ENCODE data around the gene SPNS2.

The SPNS2 gene, protein sequence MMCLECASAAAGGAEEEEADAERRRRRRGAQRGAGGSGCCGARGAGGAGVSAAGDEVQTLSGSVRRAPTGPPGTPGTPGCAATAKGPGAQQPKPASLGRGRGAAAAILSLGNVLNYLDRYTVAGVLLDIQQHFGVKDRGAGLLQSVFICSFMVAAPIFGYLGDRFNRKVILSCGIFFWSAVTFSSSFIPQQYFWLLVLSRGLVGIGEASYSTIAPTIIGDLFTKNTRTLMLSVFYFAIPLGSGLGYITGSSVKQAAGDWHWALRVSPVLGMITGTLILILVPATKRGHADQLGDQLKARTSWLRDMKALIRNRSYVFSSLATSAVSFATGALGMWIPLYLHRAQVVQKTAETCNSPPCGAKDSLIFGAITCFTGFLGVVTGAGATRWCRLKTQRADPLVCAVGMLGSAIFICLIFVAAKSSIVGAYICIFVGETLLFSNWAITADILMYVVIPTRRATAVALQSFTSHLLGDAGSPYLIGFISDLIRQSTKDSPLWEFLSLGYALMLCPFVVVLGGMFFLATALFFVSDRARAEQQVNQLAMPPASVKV

GRCh38 chr17:4498461-4499397 lies at the start of gene SPNS2:
Gene SPNS2 (plus strand): TSS chr17:4498881. CDS start chr17:4499048, 167 bp downstream.
- peak; percentile 49 for DNase-seq

DNA sequence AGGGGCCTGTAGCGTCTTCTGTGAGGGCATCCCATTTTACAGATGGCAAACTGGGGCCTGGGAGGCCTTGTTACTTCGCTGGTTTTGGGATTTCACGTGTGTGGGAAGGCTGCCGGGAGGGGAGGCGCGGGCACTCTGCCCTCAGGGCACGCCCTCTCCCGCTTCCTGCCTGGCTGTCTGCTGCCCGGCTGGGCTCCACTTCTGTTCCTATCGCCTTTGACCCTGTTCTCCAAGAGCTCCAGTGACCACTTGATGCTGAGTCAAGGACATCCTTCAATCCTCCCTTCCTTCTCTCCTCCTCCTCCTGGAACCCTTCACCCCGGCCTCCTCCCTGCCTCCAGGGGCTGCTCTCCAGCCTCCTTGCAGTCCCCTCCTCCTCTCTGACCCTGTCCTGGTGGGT lies 48.9 kb upstream of the SPNS2 start:
- DNase-seq, result no peak

DNA sequence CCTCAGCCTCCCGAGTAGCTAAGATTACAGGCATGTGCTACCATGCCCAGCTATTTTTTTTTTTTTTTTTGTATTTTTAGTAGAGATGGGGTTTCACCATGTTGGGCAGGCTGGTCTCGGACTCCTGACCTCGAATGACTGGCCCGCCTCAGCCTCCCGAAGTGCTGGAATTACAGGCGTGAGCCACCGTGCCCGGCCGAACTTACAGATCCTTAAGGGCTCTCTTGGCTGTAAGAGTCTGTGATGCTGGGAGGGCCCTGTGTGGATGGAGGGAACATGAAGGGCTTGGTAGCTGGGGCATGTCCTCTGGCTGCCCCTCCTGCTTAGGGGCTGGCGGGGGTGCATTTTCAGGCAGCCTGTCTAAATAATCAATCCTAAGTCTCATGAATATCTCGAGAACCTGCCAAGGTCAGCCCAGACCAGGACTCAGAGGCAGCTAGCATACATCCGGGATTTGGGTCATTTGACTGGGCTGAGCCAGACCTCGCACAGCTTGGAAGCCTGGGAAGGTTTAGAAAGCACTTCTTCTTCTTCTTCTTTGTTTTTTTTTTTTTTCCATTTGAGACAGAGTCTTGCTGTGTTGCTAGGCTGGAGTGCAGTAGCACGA lies 47.9 kb upstream of the SPNS2 start:
- no peak for DNase-seq

DNA sequence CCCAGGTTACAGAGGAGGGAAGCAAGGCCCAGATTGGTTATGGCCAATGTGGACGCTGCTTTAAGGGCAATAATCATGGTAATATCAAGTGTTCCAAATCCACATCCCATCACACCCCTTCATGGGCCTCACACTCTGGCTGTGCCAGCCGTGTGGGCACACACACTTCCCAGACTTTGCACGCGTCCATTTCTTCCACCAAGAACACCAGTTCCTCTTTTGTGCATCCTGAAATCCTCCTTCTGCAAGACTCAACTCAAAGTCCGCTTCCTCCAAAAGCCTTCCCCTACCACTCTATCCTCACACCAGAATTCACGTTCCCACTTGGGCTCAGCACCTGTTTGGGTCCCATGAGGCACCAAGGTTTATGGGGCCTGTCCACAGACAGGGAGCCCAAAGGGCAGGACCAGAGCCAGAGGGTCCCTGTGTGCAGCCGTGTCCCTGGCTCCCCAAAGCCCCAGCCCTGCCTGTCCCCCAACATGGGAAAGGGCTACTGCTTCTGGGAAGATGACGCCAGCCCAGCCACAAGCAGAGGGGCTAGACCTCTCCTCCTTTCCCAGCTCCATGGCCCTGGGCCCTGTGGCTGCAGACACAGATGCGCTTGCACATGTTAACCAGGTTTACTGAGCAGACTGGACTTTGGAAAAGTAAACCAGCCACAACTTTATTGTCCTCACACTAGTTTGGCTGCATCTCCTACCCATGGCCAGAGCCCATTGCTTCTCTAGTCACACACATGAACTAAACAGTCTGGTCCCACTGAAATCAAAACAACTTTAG lies 44.7 kb upstream of the SPNS2 start:
- DNase-seq, result no peak

DNA sequence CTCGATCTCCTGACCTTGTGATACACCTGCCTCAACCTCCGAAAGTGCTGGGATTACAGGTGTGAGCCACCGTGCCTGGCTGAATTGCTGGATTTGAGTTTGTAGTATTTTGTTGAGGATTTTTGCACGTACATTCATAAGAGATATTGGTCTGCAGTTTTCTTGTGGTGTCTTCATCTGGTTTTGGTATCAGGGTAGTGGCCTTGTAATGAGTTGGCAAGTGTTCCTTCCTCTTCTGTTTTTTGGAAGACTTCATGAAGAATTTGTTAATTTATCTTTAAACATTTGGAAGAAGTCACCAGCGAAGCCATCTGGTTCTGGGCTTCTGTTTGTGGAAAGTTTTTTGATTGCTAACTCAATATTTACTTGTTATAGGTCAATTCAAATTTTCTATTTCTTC lies 38.0 kb upstream of the SPNS2 start:
- no peak for DNase-seq

DNA sequence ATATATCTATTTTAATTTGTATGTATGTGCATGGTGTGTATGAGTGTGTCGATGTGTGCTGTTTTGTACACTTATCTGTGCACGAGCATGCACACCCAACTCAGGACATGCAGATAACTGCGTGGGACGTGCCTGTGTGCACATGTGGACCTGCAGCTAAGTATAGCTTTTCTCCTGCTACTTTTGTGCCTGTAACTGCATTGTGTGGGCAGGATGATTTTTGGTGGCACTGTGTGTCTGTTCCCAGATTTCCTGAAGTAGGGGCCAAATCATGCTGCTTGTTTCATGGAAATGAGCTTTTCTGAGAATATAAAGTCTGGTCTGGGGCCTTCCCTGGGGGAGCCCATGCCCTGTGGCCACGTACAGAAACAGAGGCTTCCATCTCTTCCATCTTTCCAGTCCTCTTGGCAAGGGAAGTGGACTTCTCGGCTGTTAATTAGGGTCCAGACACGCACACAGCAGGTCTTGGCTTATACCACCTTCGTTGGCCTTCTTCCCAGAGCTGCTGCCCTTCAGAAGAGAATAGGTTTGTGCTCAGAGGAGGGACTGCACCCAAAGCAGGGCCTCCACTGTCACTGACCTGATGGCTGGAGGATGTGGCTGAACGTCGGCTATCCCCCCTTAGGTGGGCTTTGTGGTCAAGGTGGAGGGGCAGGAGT lies 34.7 kb upstream of the SPNS2 start:
- no peak for DNase-seq

- no peak for DNase-seq
Observed at GRCh38 chr17:4465786-4466185, 32.9 kb upstream of the SPNS2 start.

DNA sequence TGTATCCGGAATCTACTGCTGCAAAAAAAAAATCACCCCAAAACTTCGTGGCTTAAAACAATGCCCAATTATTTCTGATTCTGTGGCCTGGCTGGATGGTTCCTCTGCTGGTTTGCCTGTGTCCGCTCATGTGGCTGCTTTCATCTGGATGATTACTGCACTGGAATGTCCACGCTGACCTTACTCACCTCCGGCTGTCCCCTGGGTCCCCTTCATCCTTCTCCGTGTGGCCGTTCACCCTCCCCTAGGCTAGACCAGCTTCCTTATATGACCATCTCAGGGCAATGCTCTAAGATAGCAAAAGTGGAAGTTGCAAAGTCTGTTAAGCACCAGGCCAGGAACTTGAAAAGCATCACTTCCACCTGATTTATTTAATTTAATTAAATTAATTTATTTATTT lies 31.4 kb upstream of the SPNS2 start:
- DNase-seq, result no peak

- no peak for DNase-seq
Observed at GRCh38 chr17:4469552-4469951, 29.1 kb upstream of the SPNS2 start.

DNA sequence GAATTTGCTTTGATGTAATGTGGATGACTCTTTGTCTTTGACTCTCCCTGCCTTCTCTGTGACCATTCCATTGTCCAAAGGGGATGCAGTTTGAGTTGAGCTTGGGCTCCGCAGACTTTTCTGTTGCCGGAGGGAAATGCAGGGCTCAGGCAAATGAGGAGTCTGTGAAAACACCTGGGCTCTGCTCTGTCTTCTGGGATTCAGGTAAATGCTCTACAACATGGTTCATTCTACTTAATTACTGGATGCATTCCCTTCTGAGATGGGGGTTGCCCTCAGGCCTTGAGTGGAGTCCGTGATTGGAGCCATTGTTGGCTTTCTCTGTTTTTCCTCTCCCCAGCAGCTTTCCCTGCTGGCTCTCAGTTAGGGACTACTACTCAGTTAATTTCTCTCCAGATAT lies 26.4 kb upstream of the SPNS2 start:
- no peak for DNase-seq

DNA sequence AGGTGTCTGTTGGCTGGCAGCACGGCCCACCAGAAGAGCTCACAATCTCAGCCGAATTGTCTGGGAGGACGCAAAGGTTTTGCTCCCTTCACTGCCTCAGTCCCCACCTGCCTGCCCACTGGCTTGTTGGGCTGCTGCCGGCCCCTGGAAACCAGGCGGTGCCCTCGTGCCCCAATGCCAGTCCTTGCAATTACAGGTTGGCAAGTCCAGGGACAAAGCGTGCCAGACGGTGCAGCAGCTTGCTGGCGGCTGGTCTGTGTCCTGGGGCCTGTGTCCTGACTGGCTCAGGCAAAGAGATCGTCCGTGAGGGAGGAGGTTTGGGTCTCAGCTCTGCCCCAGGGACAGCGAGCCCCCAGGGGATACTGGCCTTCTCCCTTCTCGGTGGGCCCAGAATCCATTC lies 24.6 kb upstream of the SPNS2 start:
- DNase-seq, result no peak

DNA sequence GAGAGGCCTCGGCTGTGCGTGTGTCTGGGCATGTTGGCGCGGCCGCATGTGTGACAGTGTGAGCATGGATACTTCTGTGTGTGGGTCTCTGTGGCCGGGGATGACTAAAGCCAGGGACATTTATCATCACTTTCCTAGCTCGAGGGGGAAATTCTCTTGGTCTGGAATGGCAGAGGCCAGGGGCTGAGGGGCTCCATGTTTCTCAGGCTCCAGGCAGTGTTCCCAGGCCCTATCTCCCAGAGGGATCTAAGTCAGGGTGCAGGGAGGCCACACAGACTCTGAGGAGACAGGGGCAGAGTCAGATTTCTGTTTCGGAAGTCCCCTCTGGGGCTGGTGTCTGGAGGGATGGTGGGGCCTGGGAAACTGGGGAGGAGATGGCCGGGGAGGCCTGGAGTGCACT lies 23.7 kb upstream of the SPNS2 start:
- no peak for DNase-seq

DNA sequence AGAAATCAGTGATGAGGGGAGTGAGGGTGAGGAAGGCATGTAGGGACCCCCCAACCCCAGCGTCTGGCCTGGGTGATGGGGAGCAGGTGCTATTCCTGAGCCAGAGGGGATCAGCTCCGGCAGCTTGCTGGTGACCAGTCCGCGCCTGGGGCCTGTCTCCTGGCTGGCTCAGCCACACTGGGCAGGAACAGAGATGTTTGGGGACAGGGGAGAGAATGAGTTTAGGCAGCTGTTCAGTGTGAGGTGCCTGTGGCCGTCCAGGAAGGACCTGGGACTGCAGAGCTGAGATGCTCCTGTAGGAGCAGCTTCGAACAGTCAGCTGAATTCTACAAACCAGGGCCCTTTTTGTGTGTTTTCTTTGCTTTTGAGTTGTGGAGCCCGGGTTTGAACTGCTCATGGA lies 23.2 kb upstream of the SPNS2 start:
- no peak for DNase-seq

GRCh38 chr17:4476017-4476416 lies 22.7 kb upstream of the SPNS2 start:
- DNase-seq, result no peak

GRCh38 chr17:4476511-4477070 lies 22.1 kb upstream of the SPNS2 start:
- DNase-seq, result no peak

DNA sequence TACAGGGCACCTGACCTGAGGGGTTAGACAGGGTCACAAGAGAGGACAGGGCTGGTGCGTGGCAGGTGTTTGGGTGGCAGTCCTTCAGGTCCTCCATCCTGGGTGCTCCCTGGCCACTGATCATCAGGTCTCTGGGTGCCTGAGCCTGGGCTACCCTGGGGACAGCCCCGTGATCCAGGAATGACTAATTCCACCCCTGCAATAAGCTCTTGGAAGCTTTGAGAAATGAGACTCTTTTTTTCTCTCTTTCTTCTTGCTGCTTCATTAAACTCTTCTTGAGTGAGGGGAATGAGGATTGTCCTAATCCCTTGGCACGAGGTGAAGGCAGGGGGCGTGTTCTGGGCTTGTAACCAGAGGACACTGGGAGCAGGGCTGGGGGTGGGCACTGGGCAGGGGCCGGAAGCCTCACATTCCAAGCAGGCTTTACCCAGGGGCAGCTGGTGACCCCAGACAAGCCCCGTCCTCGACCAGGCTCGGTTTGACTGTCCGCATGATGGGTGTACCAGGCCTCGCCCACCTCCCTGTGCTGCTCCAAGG lies 21.4 kb upstream of the SPNS2 start:
- DNase-seq, result no peak

- no peak for DNase-seq
Observed at GRCh38 chr17:4478318-4478830, 20.3 kb upstream of the SPNS2 start.

GRCh38 chr17:4479340-4479981 lies 19.2 kb upstream of the SPNS2 start:
- DNase-seq, result no peak

DNA sequence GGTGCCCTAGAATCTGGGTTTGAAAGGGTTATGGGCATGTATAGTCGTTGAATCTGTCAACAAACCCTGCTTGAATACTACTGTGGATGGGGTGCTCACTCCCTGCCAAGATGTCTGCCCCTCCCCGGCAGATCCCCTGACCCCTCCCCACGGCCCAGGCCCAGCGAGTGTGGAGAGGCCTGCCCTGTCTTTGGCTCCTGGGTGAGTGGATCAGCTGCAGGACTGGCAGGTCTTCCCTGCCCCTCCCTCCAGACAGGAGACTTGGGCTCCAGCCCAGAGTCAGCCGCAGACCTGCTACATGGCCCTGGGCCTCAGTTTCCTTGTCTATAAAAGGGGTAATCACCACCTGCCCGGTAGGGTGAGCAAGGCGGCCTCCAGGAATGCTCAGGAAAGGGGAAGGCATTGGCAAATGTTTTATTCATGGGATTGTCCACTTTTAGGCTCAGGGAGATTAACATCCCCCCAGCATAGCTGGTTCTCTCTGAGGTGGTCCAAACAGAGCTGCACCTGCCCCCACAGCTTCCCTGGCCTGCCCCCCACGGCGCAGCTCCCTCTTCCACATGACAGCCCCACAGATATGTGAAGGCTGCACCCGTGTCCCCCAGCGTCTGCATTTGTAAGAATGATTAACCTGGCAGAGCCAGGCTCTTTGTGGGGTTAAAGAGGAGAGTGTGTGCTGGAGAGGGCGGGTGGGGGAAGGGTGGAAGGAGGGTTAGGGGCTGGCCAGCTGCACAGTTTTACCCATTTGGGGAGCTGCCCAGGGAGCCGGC lies 18.5 kb upstream of the SPNS2 start:
- DNase-seq, result no peak

Data from activated CD4-positive, alpha-beta T cell treated with anti-CD3 and anti-CD28 coated beads for 1 hour (primary cell).